Body of pancreas (tissue), 4 donors: ENCODE results near the gene RBP2.
A peak's percentile ranks its signal among the peaks of the same experiment; 100 is the strongest.

Source experiments
- CTCF ChIP-seq, 7 experiments: fragments of 450-650 bp in 4 of 7; fragments of 200-600 bp in 3 of 7; sonication (generic) in 3 of 7; IDR thresholded peaks; one replicate each; pipeline ENCODE4 v1.5.1; 2016 to 2019; ENCODE audit warnings: antibody characterized with exemption in 7 of 7
- POLR2A ChIP-seq, 3 donors: fragments of 450-650 bp; IDR thresholded peaks; one replicate each; pipeline ENCODE4 v1.6.1; 2016; ENCODE audit warnings: antibody characterized with exemption in 3 of 3, mild to moderate bottlenecking in 2 of 3

GRCh38 chr3:139427283-139428060 lies 48.8 kb downstream of the RBP2 start:
- peak; percentile 55 to 97 (median 93) for TF ChIP-seq CTCF (IDR thresholded peaks at IDR 0.05)
- no peak for TF ChIP-seq POLR2A (IDR thresholded peaks at IDR 0.05)
